Measurements from ENCODE around the gene RBBP8NL.

DNA sequence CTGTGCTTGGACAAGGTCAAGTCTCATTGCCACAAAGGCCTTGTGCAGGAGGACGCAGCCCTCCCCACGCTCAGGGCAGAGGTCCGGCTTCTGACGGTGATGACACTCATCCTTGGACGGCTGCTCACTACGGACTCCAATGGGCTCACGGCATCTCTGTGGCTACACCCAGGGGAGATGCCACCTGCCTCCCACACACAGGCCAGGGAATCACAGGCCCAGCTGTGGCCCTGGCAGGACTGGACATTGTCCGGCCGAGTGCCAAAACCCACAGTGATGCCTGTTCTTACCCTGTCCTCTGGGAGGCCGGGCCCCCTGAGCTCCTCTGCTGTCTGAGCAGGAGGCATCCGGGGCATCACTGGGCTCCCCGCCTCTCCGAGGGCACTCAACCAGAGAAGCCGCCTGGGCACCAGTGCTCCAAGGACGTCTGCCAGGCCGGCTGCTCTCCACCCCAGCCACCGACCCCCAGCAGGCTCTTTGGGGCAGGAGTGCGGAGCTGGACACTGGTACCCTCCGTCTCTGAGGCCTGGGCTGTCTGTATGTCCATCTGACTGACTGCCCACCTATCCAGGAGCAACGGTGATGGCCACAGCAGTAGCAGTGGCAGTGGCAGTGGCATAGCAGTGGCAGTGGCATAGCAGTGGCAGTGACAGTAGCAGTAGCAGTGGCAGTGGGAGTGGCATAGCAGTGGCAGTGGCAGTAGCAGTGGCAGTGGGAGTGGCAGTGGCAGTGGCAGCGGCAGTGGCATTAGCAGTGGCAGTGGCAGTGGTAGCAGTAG is 1.9 kb downstream of the RBBP8NL start:
- TF ChIP-seq, protein P1, sequence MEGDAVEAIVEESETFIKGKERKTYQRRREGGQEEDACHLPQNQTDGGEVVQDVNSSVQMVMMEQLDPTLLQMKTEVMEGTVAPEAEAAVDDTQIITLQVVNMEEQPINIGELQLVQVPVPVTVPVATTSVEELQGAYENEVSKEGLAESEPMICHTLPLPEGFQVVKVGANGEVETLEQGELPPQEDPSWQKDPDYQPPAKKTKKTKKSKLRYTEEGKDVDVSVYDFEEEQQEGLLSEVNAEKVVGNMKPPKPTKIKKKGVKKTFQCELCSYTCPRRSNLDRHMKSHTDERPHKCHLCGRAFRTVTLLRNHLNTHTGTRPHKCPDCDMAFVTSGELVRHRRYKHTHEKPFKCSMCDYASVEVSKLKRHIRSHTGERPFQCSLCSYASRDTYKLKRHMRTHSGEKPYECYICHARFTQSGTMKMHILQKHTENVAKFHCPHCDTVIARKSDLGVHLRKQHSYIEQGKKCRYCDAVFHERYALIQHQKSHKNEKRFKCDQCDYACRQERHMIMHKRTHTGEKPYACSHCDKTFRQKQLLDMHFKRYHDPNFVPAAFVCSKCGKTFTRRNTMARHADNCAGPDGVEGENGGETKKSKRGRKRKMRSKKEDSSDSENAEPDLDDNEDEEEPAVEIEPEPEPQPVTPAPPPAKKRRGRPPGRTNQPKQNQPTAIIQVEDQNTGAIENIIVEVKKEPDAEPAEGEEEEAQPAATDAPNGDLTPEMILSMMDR (IDR thresholded peaks at IDR 0.05), result no peak
- no peak for TF ChIP-seq POLR2A (IDR thresholded peaks at IDR 0.05)
